ENCODE data around the gene FGF10.

Gene FGF10

GRCh38 chr5:44356231-44356630, 33.0 kb downstream of the FGF10 start:
- no peak for DNase-seq (ENCODE audit: low read depth)

GRCh38 chr5:44345871-44346270, 43.3 kb downstream of the FGF10 start:
- DNase-seq (ENCODE audit: low read depth) = no peak

GRCh38 chr5:44336708-44337107, 52.5 kb downstream of the FGF10 start:
- no peak for DNase-seq (ENCODE audit: low read depth)

- DNase-seq (ENCODE audit: low read depth) = no peak
Measured at GRCh38 chr5:44334622-44335021, 54.6 kb downstream of the FGF10 start.

GRCh38 chr5:44332285-44332971, 56.8 kb downstream of the FGF10 start:
- no peak for DNase-seq (ENCODE audit: low read depth)

- DNase-seq (ENCODE audit: low read depth) = no peak
Measured at GRCh38 chr5:44331471-44332050, 57.7 kb downstream of the FGF10 start.

- no peak for DNase-seq (ENCODE audit: low read depth)
Measured at GRCh38 chr5:44329716-44330115, 59.5 kb downstream of the FGF10 start.

GRCh38 chr5:44321144-44321725, 68.0 kb downstream of the FGF10 start:
- no peak for DNase-seq (ENCODE audit: low read depth)

GRCh38 chr5:44320188-44320587, 69.0 kb downstream of the FGF10 start:
- no peak for DNase-seq (ENCODE audit: low read depth)

- DNase-seq (ENCODE audit: low read depth) = no peak
Measured at GRCh38 chr5:44318883-44319282, 70.3 kb downstream of the FGF10 start.

- no peak for DNase-seq (ENCODE audit: low read depth)
Measured at GRCh38 chr5:44312374-44312773, 76.8 kb downstream of the FGF10 start.

GRCh38 chr5:44300551-44300950, 88.7 kb downstream of the FGF10 start:
- no peak for DNase-seq (ENCODE audit: low read depth)

- no peak for DNase-seq (ENCODE audit: low read depth)
Measured at GRCh38 chr5:44299394-44299793, 89.8 kb downstream of the FGF10 start.

GRCh38 chr5:44294516-44294915, 94.7 kb downstream of the FGF10 start:
- DNase-seq (ENCODE audit: low read depth) = no peak

GRCh38 chr5:44292736-44293135, 96.5 kb downstream of the FGF10 start:
- DNase-seq (ENCODE audit: low read depth) = no peak

GRCh38 chr5:44278469-44278868, 110.8 kb downstream of the FGF10 start:
- DNase-seq (ENCODE audit: low read depth) = no peak

GRCh38 chr5:44275908-44276307, 113.3 kb downstream of the FGF10 start:
- no peak for DNase-seq (ENCODE audit: low read depth)

GRCh38 chr5:44275329-44275728, 113.9 kb downstream of the FGF10 start:
- no peak for DNase-seq (ENCODE audit: low read depth)

GRCh38 chr5:44267909-44268308, 121.3 kb downstream of the FGF10 start:
- no peak for DNase-seq (ENCODE audit: low read depth)

GRCh38 chr5:44266882-44267576, 122.2 kb downstream of the FGF10 start:
- no peak for DNase-seq (ENCODE audit: low read depth)

GRCh38 chr5:44265713-44266112, 123.5 kb downstream of the FGF10 start:
- no peak for DNase-seq (ENCODE audit: low read depth)

GRCh38 chr5:44260793-44261192, 128.4 kb downstream of the FGF10 start:
- no peak for DNase-seq (ENCODE audit: low read depth)
